Thyroid gland (tissue), 4 donors: ENCODE results near the gene CAPZB.

Source experiments
- POLR2A ChIP-seq, 2 donors: fragments of 450-650 bp; IDR thresholded peaks; one replicate each; pipeline ENCODE4 v1.6.1; 2017; ENCODE audit warnings: antibody characterized with exemption in 2 of 2, mild to moderate bottlenecking in 2 of 2, moderate library complexity in 1 of 2
- TF ChIP-seq, protein P1 (sequence below), 6 experiments: fragments of 200-600 bp in 3 of 6; fragments of 450-650 bp in 3 of 6; sonication (generic) in 3 of 6; IDR thresholded peaks; one replicate each; pipeline ENCODE4 v1.5.1; 2016 to 2019; ENCODE audit warnings: antibody characterized with exemption in 6 of 6, mild to moderate bottlenecking in 2 of 6, inconsistent platforms in 1 of 6, moderate library complexity in 1 of 6

GRCh38 chr1:19300211-19300610, 185.1 kb downstream of the CAPZB start:
- TF ChIP-seq, protein P1, sequence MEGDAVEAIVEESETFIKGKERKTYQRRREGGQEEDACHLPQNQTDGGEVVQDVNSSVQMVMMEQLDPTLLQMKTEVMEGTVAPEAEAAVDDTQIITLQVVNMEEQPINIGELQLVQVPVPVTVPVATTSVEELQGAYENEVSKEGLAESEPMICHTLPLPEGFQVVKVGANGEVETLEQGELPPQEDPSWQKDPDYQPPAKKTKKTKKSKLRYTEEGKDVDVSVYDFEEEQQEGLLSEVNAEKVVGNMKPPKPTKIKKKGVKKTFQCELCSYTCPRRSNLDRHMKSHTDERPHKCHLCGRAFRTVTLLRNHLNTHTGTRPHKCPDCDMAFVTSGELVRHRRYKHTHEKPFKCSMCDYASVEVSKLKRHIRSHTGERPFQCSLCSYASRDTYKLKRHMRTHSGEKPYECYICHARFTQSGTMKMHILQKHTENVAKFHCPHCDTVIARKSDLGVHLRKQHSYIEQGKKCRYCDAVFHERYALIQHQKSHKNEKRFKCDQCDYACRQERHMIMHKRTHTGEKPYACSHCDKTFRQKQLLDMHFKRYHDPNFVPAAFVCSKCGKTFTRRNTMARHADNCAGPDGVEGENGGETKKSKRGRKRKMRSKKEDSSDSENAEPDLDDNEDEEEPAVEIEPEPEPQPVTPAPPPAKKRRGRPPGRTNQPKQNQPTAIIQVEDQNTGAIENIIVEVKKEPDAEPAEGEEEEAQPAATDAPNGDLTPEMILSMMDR (IDR thresholded peaks at IDR 0.05): no peak
- TF ChIP-seq POLR2A (IDR thresholded peaks at IDR 0.05): no peak
